ENCODE measurements around the gene SUPT3H. TPM values are rescaled to one million over a fixed set of nuclear protein-coding genes. Genes with fewer than 3 reads are reported as not detected.

SUPT3H gene
- total and polyA plus RNA-seq, 2 donors, result 5.5 to 11.9 TPM

- Histone ChIP-seq H3K9me3 (ENCODE audit: control insufficient read depth in 2 of 2, insufficient read depth in 1 of 2, low read length in 1 of 2) (peaks cover 0 to 12% of the 10 kb centered on the region in 2 donors), H3K4me3 (ENCODE audit: low read length in 2 of 2) (no peak overlapping the region), H3K36me3 (ENCODE audit: control insufficient read depth in 2 of 2, insufficient read depth in 2 of 2, low read length in 1 of 2) (no peaks in the 10 kb centered on the region), H3K4me1 (ENCODE audit: control insufficient read depth in 2 of 2, insufficient read depth in 2 of 2, low read length in 2 of 2) (no peaks in the 10 kb centered on the region), H3K27ac (ENCODE audit: low read depth in 1 of 2, low read length in 1 of 2) (no peak overlapping the region), H3K27me3 (ENCODE audit: control insufficient read depth in 2 of 2, insufficient read depth in 1 of 2, low read length in 1 of 2) (no peaks in the 10 kb centered on the region)
- DNase-seq (ENCODE audit: low read depth in 6 of 9, low spot score in 9 of 9), result peak in 1 of 9 donors; percentile 18
- WGBS, result 66% methylated on average over 3 of the region's 3 CpGs
Measured at GRCh38 chr6:45212976-45213375, 164.8 kb downstream of the SUPT3H start.

- Histone ChIP-seq H3K4me3 (ENCODE audit: low read length in 2 of 2) (no peak overlapping the region), H3K4me1 (ENCODE audit: control insufficient read depth in 2 of 2, insufficient read depth in 2 of 2, low read length in 2 of 2) (no peaks in the 10 kb centered on the region), H3K27ac (ENCODE audit: low read depth in 1 of 2, low read length in 1 of 2) (no peak overlapping the region), H3K36me3 (ENCODE audit: control insufficient read depth in 2 of 2, insufficient read depth in 2 of 2, low read length in 1 of 2) (no peaks in the 10 kb centered on the region), H3K9me3 (ENCODE audit: control insufficient read depth in 2 of 2, insufficient read depth in 1 of 2, low read length in 1 of 2) (peaks cover 0 to 10% of the 10 kb centered on the region in 2 donors), H3K27me3 (ENCODE audit: control insufficient read depth in 2 of 2, insufficient read depth in 1 of 2, low read length in 1 of 2) (no peaks in the 10 kb centered on the region)
- DNase-seq (ENCODE audit: low read depth in 6 of 9, low spot score in 9 of 9), result peak in 5 of 9 donors; percentile 36 to 69 (median 38)
- 68% methylated on average over 2 of the region's 2 CpGs for WGBS
Measured at GRCh38 chr6:45209762-45210161, 168.0 kb downstream of the SUPT3H start.

- WGBS, result 82% methylated on average over 1 of the region's 1 CpG
Measured at GRCh38 chr6:45206793-45207492, 170.8 kb downstream of the SUPT3H start.

GRCh38 chr6:45201484-45201883 lies 176.2 kb downstream of the SUPT3H start:
- H3K9me3 ChIP-seq (ENCODE audit: control insufficient read depth in 2 of 2, insufficient read depth in 1 of 2, low read length in 1 of 2), result no peaks in the 10 kb centered on the region
- no peak overlapping the region for H3K4me3 ChIP-seq (ENCODE audit: low read length in 2 of 2)
- H3K4me1 ChIP-seq (ENCODE audit: control insufficient read depth in 2 of 2, insufficient read depth in 2 of 2, low read length in 2 of 2), result no peaks in the 10 kb centered on the region
- H3K27me3 ChIP-seq (ENCODE audit: control insufficient read depth in 2 of 2, insufficient read depth in 1 of 2, low read length in 1 of 2), result no peaks in the 10 kb centered on the region
- DNase-seq (ENCODE audit: low read depth in 6 of 9, low spot score in 9 of 9), result no peak
- no peaks in the 10 kb centered on the region for H3K36me3 ChIP-seq (ENCODE audit: control insufficient read depth in 2 of 2, insufficient read depth in 2 of 2, low read length in 1 of 2)
- over 99% methylated on average over 2 of the region's 2 CpGs for WGBS
- H3K27ac ChIP-seq (ENCODE audit: low read depth in 1 of 2, low read length in 1 of 2), result no peak overlapping the region

More at GRCh38 chr6:45206793-45207492, 170.8 kb downstream of the SUPT3H start:
- Histone ChIP-seq H3K27ac (ENCODE audit: low read depth in 1 of 2, low read length in 1 of 2) (no peak overlapping the region), H3K27me3 (ENCODE audit: control insufficient read depth in 2 of 2, insufficient read depth in 1 of 2, low read length in 1 of 2) (no peaks in the 10 kb centered on the region), H3K4me3 (ENCODE audit: low read length in 2 of 2) (no peak overlapping the region), H3K4me1 (ENCODE audit: control insufficient read depth in 2 of 2, insufficient read depth in 2 of 2, low read length in 2 of 2) (no peaks in the 10 kb centered on the region), H3K36me3 (ENCODE audit: control insufficient read depth in 2 of 2, insufficient read depth in 2 of 2, low read length in 1 of 2) (no peaks in the 10 kb centered on the region), H3K9me3 (ENCODE audit: control insufficient read depth in 2 of 2, insufficient read depth in 1 of 2, low read length in 1 of 2) (peaks cover 0 to 5% of the 10 kb centered on the region in 2 donors)
- no peak for DNase-seq (ENCODE audit: low read depth in 6 of 9, low spot score in 9 of 9)

- no peaks in the 10 kb centered on the region for H3K36me3 ChIP-seq (ENCODE audit: control insufficient read depth in 2 of 2, insufficient read depth in 2 of 2, low read length in 1 of 2)
- H3K9me3 ChIP-seq (ENCODE audit: control insufficient read depth in 2 of 2, insufficient read depth in 1 of 2, low read length in 1 of 2), result no peaks in the 10 kb centered on the region
- H3K4me1 ChIP-seq (ENCODE audit: control insufficient read depth in 2 of 2, insufficient read depth in 2 of 2, low read length in 2 of 2), result no peaks in the 10 kb centered on the region
- H3K4me3 ChIP-seq (ENCODE audit: low read length in 2 of 2), result no peak overlapping the region
- H3K27me3 ChIP-seq (ENCODE audit: control insufficient read depth in 2 of 2, insufficient read depth in 1 of 2, low read length in 1 of 2), result no peaks in the 10 kb centered on the region
- DNase-seq (ENCODE audit: low read depth in 6 of 9, low spot score in 9 of 9), result no peak
- no peak overlapping the region for H3K27ac ChIP-seq (ENCODE audit: low read depth in 1 of 2, low read length in 1 of 2)
Measured at GRCh38 chr6:45200510-45200909, 177.2 kb downstream of the SUPT3H start.

GRCh38 chr6:45199554-45199953 lies 178.2 kb downstream of the SUPT3H start:
- H3K4me1 ChIP-seq (ENCODE audit: control insufficient read depth in 2 of 2, insufficient read depth in 2 of 2, low read length in 2 of 2), result peaks cover 0 to 2% of the 10 kb centered on the region in 2 donors
- DNase-seq (ENCODE audit: low read depth in 6 of 9, low spot score in 9 of 9), result peak in 2 of 9 donors; percentile 18 to 34
- peak overlapping the region in 1 of 2 donors; percentile 20 for H3K27ac ChIP-seq (ENCODE audit: low read depth in 1 of 2, low read length in 1 of 2)
- H3K36me3 ChIP-seq (ENCODE audit: control insufficient read depth in 2 of 2, insufficient read depth in 2 of 2, low read length in 1 of 2), result no peaks in the 10 kb centered on the region
- H3K9me3 ChIP-seq (ENCODE audit: control insufficient read depth in 2 of 2, insufficient read depth in 1 of 2, low read length in 1 of 2), result no peaks in the 10 kb centered on the region
- no peak overlapping the region for H3K4me3 ChIP-seq (ENCODE audit: low read length in 2 of 2)
- H3K27me3 ChIP-seq (ENCODE audit: control insufficient read depth in 2 of 2, insufficient read depth in 1 of 2, low read length in 1 of 2), result no peaks in the 10 kb centered on the region

- Histone ChIP-seq H3K9me3 (ENCODE audit: control insufficient read depth in 2 of 2, insufficient read depth in 1 of 2, low read length in 1 of 2) (no peaks in the 10 kb centered on the region), H3K27me3 (ENCODE audit: control insufficient read depth in 2 of 2, insufficient read depth in 1 of 2, low read length in 1 of 2) (no peaks in the 10 kb centered on the region), H3K4me3 (ENCODE audit: low read length in 2 of 2) (no peak overlapping the region), H3K27ac (ENCODE audit: low read depth in 1 of 2, low read length in 1 of 2) (no peak overlapping the region), H3K4me1 (ENCODE audit: control insufficient read depth in 2 of 2, insufficient read depth in 2 of 2, low read length in 2 of 2) (peaks cover 0 to 2% of the 10 kb centered on the region in 2 donors), H3K36me3 (ENCODE audit: control insufficient read depth in 2 of 2, insufficient read depth in 2 of 2, low read length in 1 of 2) (no peaks in the 10 kb centered on the region)
- no peak for DNase-seq (ENCODE audit: low read depth in 6 of 9, low spot score in 9 of 9)
- WGBS, result 83% methylated on average over 3 of the region's 3 CpGs
Measured at GRCh38 chr6:45196121-45196520, 181.6 kb downstream of the SUPT3H start.

GRCh38 chr6:45195137-45195536 lies 182.6 kb downstream of the SUPT3H start:
- H3K27me3 ChIP-seq (ENCODE audit: control insufficient read depth in 2 of 2, insufficient read depth in 1 of 2, low read length in 1 of 2), result no peaks in the 10 kb centered on the region
- no peak for DNase-seq (ENCODE audit: low read depth in 6 of 9, low spot score in 9 of 9)
- peaks cover 0 to 2% of the 10 kb centered on the region in 2 donors for H3K4me1 ChIP-seq (ENCODE audit: control insufficient read depth in 2 of 2, insufficient read depth in 2 of 2, low read length in 2 of 2)
- no peaks in the 10 kb centered on the region for H3K9me3 ChIP-seq (ENCODE audit: control insufficient read depth in 2 of 2, insufficient read depth in 1 of 2, low read length in 1 of 2)
- H3K4me3 ChIP-seq (ENCODE audit: low read length in 2 of 2), result no peak overlapping the region
- WGBS, result 94% methylated on average over 1 of the region's 1 CpG
- H3K36me3 ChIP-seq (ENCODE audit: control insufficient read depth in 2 of 2, insufficient read depth in 2 of 2, low read length in 1 of 2), result no peaks in the 10 kb centered on the region
- no peak overlapping the region for H3K27ac ChIP-seq (ENCODE audit: low read depth in 1 of 2, low read length in 1 of 2)

GRCh38 chr6:45192556-45192955 lies 185.2 kb downstream of the SUPT3H start:
- Histone ChIP-seq H3K27ac (ENCODE audit: low read depth in 1 of 2, low read length in 1 of 2) (no peak overlapping the region), H3K9me3 (ENCODE audit: control insufficient read depth in 2 of 2, insufficient read depth in 1 of 2, low read length in 1 of 2) (no peaks in the 10 kb centered on the region), H3K27me3 (ENCODE audit: control insufficient read depth in 2 of 2, insufficient read depth in 1 of 2, low read length in 1 of 2) (no peaks in the 10 kb centered on the region), H3K4me1 (ENCODE audit: control insufficient read depth in 2 of 2, insufficient read depth in 2 of 2, low read length in 2 of 2) (peaks cover 0 to 2% of the 10 kb centered on the region in 2 donors), H3K4me3 (ENCODE audit: low read length in 2 of 2) (no peak overlapping the region), H3K36me3 (ENCODE audit: control insufficient read depth in 2 of 2, insufficient read depth in 2 of 2, low read length in 1 of 2) (no peaks in the 10 kb centered on the region)
- DNase-seq (ENCODE audit: low read depth in 6 of 9, low spot score in 9 of 9), result no peak
- 96% methylated on average over 2 of the region's 2 CpGs for WGBS
